ENCODE results near the gene COL5A1. TPM values are rescaled to one million over a fixed set of nuclear protein-coding genes. Genes with fewer than 3 reads are reported as not detected.
A peak's percentile ranks its signal among the peaks of the same experiment; 100 is the strongest.

The COL5A1 gene
- total RNA-seq, 1 donor from 2014 or later: 2.9 TPM

- no peak for FAIRE-seq
- DNase-seq (ENCODE audit: low spot score in 2 of 2): no peak
Measured at GRCh38 chr9:134802216-134802795, 160.7 kb downstream of the COL5A1 start.

- FAIRE-seq: no peak
- DNase-seq (ENCODE audit: low spot score in 2 of 2): no peak
Measured at GRCh38 chr9:134804871-134805270, 163.3 kb downstream of the COL5A1 start.

GRCh38 chr9:134807716-134808446, 166.3 kb downstream of the COL5A1 start:
- FAIRE-seq (no peak), DNase-seq (ENCODE audit: low spot score in 2 of 2) (peak in 1 of 2 donors; percentile 37)

DNA sequence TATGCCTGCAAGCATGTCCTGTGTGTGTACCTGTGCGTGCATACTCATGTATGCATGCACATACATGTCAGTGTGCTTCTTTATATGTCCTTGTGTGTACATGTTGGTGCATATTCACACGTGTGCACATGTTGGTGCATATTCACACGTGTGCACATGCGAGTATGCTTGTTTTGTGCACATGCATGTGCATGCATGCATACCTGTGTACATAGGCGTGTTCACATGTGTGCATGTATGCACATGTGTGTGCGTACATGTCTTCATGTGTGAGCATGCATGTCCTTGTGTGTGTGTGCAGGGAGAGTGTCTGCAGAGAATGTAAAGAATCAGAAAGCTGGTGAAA, 166.8 kb downstream of the COL5A1 start:
- DNase-seq (ENCODE audit: low spot score in 2 of 2) (no peak), FAIRE-seq (no peak)

DNA sequence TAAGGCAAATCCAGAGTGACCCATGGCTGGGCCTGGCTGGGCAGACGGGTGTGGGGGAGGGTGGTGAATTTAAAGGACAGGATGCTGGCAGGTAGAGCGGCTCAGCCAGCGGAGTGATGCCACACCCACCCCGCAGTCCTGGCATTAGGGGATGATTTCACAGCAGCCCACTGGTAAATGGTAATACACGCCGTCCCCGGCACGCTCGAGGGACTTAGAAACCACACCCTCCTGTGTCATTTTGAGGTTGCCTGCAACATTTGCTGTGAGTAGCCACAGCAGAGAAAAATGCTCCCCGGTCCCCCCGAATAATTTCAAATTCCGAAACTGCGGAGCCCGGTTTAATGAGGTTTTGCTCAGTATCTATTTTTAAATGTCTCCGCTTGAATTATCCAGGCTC, 167.7 kb downstream of the COL5A1 start:
- no peak for DNase-seq (ENCODE audit: low spot score in 2 of 2)
- FAIRE-seq: no peak

DNA sequence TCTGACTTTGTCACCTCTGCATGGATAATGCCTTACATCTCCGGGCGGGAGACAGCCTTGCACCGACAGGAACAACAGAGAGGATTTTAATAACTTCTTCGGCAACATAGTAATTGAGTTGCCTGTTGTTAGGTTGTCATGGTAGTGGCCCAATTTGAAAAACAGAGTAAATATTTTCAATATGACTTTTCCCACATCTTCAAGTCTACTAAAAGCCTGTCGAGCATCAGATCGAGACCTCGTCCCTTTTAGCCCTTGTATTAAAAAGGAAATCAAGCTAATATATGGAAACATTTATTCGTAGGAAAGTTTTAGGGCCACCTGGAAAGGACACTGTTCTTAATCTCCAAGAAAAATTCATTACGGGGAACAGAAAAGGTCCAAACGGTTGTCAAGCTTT, 168.2 kb downstream of the COL5A1 start:
- FAIRE-seq (no peak), DNase-seq (ENCODE audit: low spot score in 2 of 2) (no peak)

DNA sequence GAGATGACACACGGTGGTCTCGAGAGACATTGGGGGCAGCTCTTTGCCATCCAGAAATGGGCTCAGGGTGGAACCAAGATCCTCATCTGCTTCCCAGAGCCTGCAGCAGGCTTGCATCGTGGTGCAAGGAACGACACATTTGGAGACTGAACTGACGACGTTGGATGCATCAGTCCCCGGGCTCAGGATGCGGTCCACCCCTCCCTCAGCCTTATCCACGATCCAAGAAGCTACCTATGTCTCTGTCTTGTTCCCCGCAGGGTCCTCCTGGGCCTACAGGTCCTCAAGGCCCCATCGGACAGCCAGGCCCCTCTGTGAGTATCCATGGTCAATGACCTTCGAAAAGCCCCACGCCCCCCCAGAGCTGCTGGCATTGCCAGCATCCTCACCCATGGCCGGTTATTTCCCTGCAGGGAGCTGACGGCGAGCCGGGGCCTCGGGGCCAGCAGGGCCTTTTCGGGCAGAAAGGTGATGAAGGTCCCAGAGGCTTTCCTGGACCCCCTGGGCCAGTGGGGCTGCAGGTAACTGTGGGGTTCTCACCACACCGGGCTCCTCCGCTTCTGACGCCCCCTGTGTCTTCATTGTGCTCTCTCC, 169.6 kb downstream of the COL5A1 start:
- no peak for FAIRE-seq
- DNase-seq (ENCODE audit: low spot score in 2 of 2): no peak

- DNase-seq (ENCODE audit: low spot score in 2 of 2) (no peak), FAIRE-seq (no peak)
Measured at GRCh38 chr9:134811673-134812342, 170.2 kb downstream of the COL5A1 start.

DNA sequence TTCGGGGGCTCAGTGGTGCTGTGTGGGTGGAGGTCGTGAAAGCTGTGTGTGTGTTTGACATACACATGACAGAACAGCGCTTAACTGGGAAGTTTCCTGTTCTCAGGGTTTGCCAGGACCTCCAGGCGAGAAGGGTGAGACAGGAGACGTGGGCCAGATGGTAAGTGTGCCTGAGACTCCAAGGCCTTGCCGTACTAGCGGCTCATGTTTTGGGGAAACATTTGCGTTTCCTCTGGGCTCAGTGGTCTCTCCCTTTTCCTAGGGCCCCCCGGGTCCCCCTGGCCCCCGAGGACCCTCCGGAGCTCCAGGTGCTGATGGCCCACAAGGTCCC, 170.7 kb downstream of the COL5A1 start:
- no peak for DNase-seq (ENCODE audit: low spot score in 2 of 2)
- no peak for FAIRE-seq

GRCh38 chr9:134813841-134814240, 172.2 kb downstream of the COL5A1 start:
- FAIRE-seq: no peak
- DNase-seq (ENCODE audit: low spot score in 2 of 2): no peak

DNA sequence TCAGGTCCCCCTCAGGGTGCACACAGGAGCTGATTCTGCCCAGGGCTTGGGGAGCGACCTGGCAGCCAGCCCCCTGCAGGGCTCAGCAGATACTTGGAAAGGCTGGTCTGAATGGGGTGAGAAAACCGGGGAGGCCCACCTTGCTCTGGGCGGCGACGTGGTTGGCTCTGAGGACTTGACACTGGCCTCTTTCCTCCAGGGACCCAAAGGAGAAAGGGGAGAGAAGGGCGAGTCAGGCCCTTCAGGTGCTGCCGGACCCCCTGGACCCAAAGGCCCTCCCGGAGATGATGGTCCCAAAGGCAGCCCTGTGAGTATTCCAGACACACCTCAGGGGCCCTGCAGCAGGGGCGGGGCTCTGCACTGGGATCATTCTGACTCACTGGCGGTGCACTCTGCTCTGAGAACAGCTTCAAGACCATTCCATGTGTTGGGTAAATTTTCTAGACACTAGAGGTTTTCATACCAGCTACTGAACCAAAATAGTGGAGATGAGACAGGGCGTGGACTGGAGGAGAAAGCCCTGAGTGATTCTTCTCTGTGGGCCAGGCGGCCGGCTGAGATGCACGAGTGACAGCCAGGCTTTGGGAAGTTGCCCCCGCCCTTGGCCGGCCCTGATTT, 173.1 kb downstream of the COL5A1 start:
- no peak for FAIRE-seq
- DNase-seq (ENCODE audit: low spot score in 2 of 2): no peak

DNA sequence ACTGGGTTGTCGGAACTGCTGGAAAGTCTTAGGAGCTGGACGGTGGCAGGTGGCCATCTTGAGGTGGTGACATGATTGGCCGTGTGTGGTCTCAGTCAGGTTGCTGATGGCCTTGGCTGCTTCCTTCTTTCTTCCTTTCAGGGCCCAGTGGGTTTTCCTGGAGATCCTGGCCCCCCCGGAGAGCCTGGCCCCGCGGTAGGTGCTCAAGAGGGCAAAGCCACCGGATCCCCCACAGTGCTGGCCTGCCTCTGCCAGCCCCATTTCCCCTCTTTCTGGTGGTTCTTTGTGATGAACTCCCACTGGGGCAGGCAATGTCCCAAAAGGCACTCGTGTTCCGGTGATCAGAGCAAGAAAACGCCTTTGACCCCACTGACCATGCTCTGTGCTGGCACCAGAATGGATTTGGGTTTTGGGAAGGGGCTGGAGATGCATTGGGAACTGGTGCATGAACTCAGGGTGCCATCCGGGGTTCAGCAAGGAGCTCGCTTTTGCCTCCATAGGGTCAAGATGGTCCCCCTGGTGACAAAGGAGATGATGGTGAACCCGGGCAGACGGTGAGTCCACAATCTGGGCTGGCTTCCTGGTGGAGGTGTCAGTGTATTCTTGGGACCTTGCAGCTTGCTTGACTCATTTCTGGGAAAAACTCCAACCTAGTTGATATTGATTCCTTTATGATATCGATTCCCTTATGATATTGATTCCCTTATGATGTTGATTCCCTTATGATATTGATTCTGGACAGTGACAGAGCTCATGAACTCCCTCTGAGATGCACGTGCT, 174.0 kb downstream of the COL5A1 start:
- no peak for DNase-seq (ENCODE audit: low spot score in 2 of 2)

GRCh38 chr9:134816264-134816663, 174.7 kb downstream of the COL5A1 start:
- FAIRE-seq: no peak
- no peak for DNase-seq (ENCODE audit: low spot score in 2 of 2)

More for the DNA sequence above, 174.0 kb downstream of the COL5A1 start:
- no peak for FAIRE-seq

GRCh38 chr9:134818000-134818568, 176.5 kb downstream of the COL5A1 start:
- no peak for FAIRE-seq
- no peak for DNase-seq (ENCODE audit: low spot score in 2 of 2)

GRCh38 chr9:134818591-134818990, 177.0 kb downstream of the COL5A1 start:
- no peak for FAIRE-seq
- DNase-seq (ENCODE audit: low spot score in 2 of 2): no peak

- no peak for FAIRE-seq
Measured at GRCh38 chr9:134820901-134821300, 179.3 kb downstream of the COL5A1 start.

DNA sequence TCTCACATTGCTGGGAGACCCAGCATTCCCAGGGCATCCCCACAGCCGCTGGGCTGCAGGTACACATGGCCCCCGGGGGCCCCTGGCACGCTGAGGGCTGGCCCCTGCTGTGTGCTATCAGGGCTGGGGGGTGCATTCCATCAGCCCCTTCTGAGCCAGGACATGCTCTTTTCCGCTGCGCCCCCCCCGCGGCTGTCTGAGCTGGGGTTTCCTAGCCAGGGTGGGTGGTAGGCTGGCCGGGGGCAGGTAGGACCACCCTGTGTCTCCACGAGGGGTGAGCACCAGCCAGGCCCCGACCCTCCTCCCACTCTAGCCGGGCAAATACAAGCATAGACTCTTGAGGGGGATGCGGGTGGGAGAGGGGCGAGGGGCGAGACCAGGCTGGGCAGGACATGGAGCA, 180.9 kb downstream of the COL5A1 start:
- FAIRE-seq: no peak

More at GRCh38 chr9:134820901-134821300, 179.3 kb downstream of the COL5A1 start:
- DNase-seq (ENCODE audit: low spot score in 2 of 2): no peak

GRCh38 chr9:134823623-134824022, 182.0 kb downstream of the COL5A1 start:
- DNase-seq (ENCODE audit: low spot score in 2 of 2) (no peak), FAIRE-seq (no peak)

More for the DNA sequence above, 180.9 kb downstream of the COL5A1 start:
- no peak for DNase-seq (ENCODE audit: low spot score in 2 of 2)

DNA sequence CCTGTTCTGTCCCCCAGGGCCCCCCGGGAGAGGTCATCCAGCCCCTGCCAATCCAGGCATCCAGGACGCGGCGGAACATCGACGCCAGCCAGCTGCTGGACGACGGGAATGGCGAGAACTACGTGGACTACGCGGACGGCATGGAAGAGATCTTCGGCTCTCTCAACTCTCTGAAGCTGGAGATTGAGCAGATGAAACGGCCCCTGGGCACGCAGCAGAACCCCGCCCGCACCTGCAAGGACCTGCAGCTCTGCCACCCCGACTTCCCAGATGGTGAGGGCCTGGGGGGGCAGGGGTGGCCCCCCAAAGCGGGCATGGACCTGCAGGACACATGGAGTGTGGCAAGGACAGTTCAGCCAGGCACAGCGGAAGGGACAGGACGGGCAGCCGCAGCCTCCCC, 183.0 kb downstream of the COL5A1 start:
- DNase-seq (ENCODE audit: low spot score in 2 of 2) (no peak), FAIRE-seq (no peak)

GRCh38 chr9:134825025-134825424, 183.4 kb downstream of the COL5A1 start:
- FAIRE-seq (no peak), DNase-seq (ENCODE audit: low spot score in 2 of 2) (no peak)

All from frontal cortex (tissue), 4 donors.